ENCODE measurements around the gene ATF7IP2.

Gene ATF7IP2

GRCh38 chr16:10528635-10529034, 142.8 kb downstream of the ATF7IP2 start:
- DNase-seq (ENCODE audit: extremely low spot score): no peak
- no peak for TF ChIP-seq FOXA1 (IDR thresholded peaks at IDR 0.05)
- TF ChIP-seq BHLHE40 (IDR thresholded peaks at IDR 0.05; ENCODE audit: borderline replicate concordance): no peak
- TF ChIP-seq PKNOX1 (IDR thresholded peaks at IDR 0.05): no peak
- no peak for TF ChIP-seq HDGF (IDR thresholded peaks at IDR 0.05; ENCODE audit: borderline replicate concordance)
- TF ChIP-seq SP1 (IDR thresholded peaks at IDR 0.05): no peak
- TF ChIP-seq ELF4 (IDR thresholded peaks at IDR 0.05): no peak
- TF ChIP-seq TARDBP (IDR thresholded peaks at IDR 0.05): no peak
- no peak for TF ChIP-seq LEF1 (IDR thresholded peaks at IDR 0.05; ENCODE audit: borderline replicate concordance)
- TF ChIP-seq NFRKB (IDR thresholded peaks at IDR 0.05): no peak
- TF ChIP-seq CTBP1 (IDR thresholded peaks at IDR 0.05; ENCODE audit: borderline replicate concordance): no peak
- no peak for TF ChIP-seq ZNF384 (IDR thresholded peaks at IDR 0.05)
- TF ChIP-seq SUZ12 (IDR thresholded peaks at IDR 0.05): no peak
- CTCF ChIA-PET: no interaction called here
- POLR2A ChIA-PET: no interaction called here

DNA sequence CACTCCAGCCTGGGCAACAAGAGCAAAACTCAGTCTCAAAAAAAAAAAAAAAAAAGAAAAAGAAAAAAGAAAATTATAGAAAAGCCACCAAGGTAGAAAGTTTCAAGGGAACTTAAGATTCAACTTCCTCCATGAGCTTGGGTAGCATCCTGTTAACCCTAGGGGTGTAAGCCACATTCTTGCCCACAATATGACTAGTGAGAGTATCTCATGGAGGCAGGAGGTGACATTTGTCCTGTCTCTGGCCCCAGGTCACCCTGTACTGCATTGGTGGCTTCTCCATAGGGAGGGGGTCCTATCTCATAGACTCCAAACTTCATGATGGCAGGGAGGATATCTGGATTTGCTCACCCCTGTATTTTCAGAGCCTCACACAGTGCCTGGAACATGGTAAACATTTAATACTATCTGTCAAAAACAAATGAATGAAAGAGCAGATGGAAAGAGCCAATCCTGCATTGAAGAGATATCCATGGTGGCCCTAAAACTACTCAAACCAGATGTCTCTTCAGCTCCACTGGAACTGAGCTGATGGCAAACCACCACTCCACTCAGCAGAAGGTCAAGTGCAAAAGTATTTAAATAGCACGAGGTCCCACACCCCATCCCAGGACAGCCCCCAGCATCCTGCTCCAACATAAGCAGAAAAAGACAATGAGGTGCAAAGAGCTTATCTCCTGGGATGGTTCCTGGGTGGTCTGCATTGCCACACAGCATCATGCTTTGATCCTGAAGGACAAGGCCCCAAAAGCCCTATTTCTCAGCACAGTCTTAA, 144.2 kb downstream of the ATF7IP2 start:
- TF ChIP-seq FOXK2 (IDR thresholded peaks at IDR 0.05) (no peak), L3MBTL2 (conservative IDR thresholded peaks at IDR 0.05) (no peak), CTBP1 (IDR thresholded peaks at IDR 0.05; ENCODE audit: borderline replicate concordance) (no peak), SP1 (IDR thresholded peaks at IDR 0.05) (no peak), HDGF (IDR thresholded peaks at IDR 0.05; ENCODE audit: borderline replicate concordance) (no peak), ELF4 (IDR thresholded peaks at IDR 0.05) (no peak), PKNOX1 (IDR thresholded peaks at IDR 0.05) (no peak), ZNF384 (IDR thresholded peaks at IDR 0.05) (no peak), TARDBP (IDR thresholded peaks at IDR 0.05) (no peak), FOXA1 (IDR thresholded peaks at IDR 0.05) (no peak), LEF1 (IDR thresholded peaks at IDR 0.05; ENCODE audit: borderline replicate concordance) (no peak), ARNT (IDR thresholded peaks at IDR 0.05) (no peak), BHLHE40 (IDR thresholded peaks at IDR 0.05; ENCODE audit: borderline replicate concordance) (no peak), FOXM1 (IDR thresholded peaks at IDR 0.05; ENCODE audit: borderline replicate concordance) (no peak), SUZ12 (IDR thresholded peaks at IDR 0.05) (no peak), NFRKB (IDR thresholded peaks at IDR 0.05) (no peak)
- POLR2A ChIA-PET: no interaction called here
- CTCF ChIA-PET: no interaction called here
- no peak for DNase-seq (ENCODE audit: extremely low spot score)

- ChIA-PET CTCF (interaction anchor here (0.6 kb wide), 2 partner anchors 16 to 217 kb away, joined by 3 to 5 read pairs; no protein-coding TSS in a partner anchor), POLR2A (no interaction called here)
- no peak for DNase-seq (ENCODE audit: extremely low spot score)
- TF ChIP-seq ZNF384 (IDR thresholded peaks at IDR 0.05) (no peak), SP1 (IDR thresholded peaks at IDR 0.05) (no peak), BHLHE40 (IDR thresholded peaks at IDR 0.05; ENCODE audit: borderline replicate concordance) (no peak), CTBP1 (IDR thresholded peaks at IDR 0.05; ENCODE audit: borderline replicate concordance) (no peak), NFRKB (IDR thresholded peaks at IDR 0.05) (no peak), FOXK2 (IDR thresholded peaks at IDR 0.05) (no peak), LEF1 (IDR thresholded peaks at IDR 0.05; ENCODE audit: borderline replicate concordance) (no peak), FOXM1 (IDR thresholded peaks at IDR 0.05; ENCODE audit: borderline replicate concordance) (no peak), ARNT (IDR thresholded peaks at IDR 0.05) (no peak), HDGF (IDR thresholded peaks at IDR 0.05; ENCODE audit: borderline replicate concordance) (no peak), L3MBTL2 (conservative IDR thresholded peaks at IDR 0.05) (no peak), TARDBP (IDR thresholded peaks at IDR 0.05) (no peak), ELF4 (IDR thresholded peaks at IDR 0.05) (no peak), SUZ12 (IDR thresholded peaks at IDR 0.05) (no peak), PKNOX1 (IDR thresholded peaks at IDR 0.05) (no peak), FOXA1 (IDR thresholded peaks at IDR 0.05) (no peak)
These were observed 144.8 kb downstream of the ATF7IP2 start for GRCh38 chr16:10530685-10531084.

DNA sequence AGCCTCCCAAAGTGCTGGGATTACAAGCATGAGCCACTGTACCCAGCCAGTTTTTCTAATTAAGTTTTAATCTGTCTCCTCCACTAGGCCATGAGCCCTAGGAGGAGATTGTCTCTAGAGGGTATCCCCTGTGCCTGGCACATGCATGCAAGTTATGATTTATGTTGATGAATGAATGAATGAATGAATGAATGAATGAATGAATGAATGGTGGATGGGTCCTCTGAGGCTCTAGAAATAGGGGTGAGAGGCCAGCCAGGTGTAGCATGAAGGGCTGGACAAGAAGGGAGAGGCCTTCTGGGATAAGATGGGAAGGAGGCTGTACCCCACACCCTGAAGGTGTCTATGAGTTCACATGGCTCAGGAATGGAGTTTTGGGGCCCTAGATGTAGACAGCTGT, 145.7 kb downstream of the ATF7IP2 start:
- TF ChIP-seq HDGF (IDR thresholded peaks at IDR 0.05; ENCODE audit: borderline replicate concordance): no peak
- no peak for DNase-seq (ENCODE audit: extremely low spot score)
- ChIA-PET CTCF (no interaction called here), POLR2A (no interaction called here)

Measured in HEK293T (cell line).